Measurements from ENCODE around the gene NMNAT2. TPM values are rescaled to one million over a fixed set of nuclear protein-coding genes. Genes with fewer than 3 reads are reported as not detected.

Gene NMNAT2
- total and polyA plus RNA-seq, 10 of the 15 experiments (the other 5 are each of a cell fraction or from before 2014, with no cell fraction given) = 0.02 to 2.0 (median 0.60) TPM

GRCh38 chr1:183263886-183264602, 154.1 kb downstream of the NMNAT2 start:
- Histone ChIP-seq H3K4me1 (ENCODE audit: control insufficient read depth, insufficient read depth, low read length) (no peaks in the 10 kb centered on the region), H3K9me3 (replicated peaks; ENCODE audit: control insufficient read depth, insufficient read depth, low read length) (no peaks in the 10 kb centered on the region), H3K27me3 (replicated peaks in 1 of 2; ENCODE audit: control insufficient read depth in 2 of 2, insufficient read depth in 2 of 2, low read length in 1 of 2) (peaks cover 0 to 2% of the 10 kb centered on the region in 2 experiments; a peak in 1 of 4 replicates), H3K27ac (ENCODE audit: control insufficient read depth, insufficient read depth) (no peak overlapping the region), H3K4me2 (ENCODE audit: control insufficient read depth, insufficient read depth) (no peak overlapping the region), H3K79me2 (ENCODE audit: control insufficient read depth, insufficient read depth, low read length) (no peaks in the 10 kb centered on the region), H2AFZ (ENCODE audit: control insufficient read depth, low read depth, low read length) (no peak overlapping the region), H3K4me3 (no peak overlapping the region), H3K36me3 (ENCODE audit: control insufficient read depth in 2 of 2, insufficient read depth in 2 of 2, low read length in 1 of 2) (no peaks in the 10 kb centered on the region), H4K20me1 (ENCODE audit: control insufficient read depth, insufficient read depth) (no peaks in the 10 kb centered on the region), H3K9ac (ENCODE audit: control insufficient read depth, insufficient read depth, low read length) (no peak overlapping the region)
- WGBS (ENCODE audit: insufficient coverage, insufficient replicate concordance, low lambda C conversion rate, missing lambda C conversion rate) = 53% methylated on average over 6 of the region's 6 CpGs
- in situ Hi-C loops (cut with MboI) = no loop called here
- ChIA-PET CTCF (interaction anchor here (0.6 to 1.4 kb wide), 3 partner anchors 244 to 865 kb away, joined by 3 read pairs; no protein-coding TSS in a partner anchor), POLR2A (no interaction called here), SMC1A (ENCODE audit: uncharacterized antibody, unreplicated experiment) (interaction anchor here (0.8 kb wide), 1 partner anchor 86 kb away, joined by 3 read pairs; no protein-coding TSS in a partner anchor), RAD21 (ENCODE audit: unreplicated experiment) (interaction anchor here (1.0 to 1.4 kb wide), 2 partner anchors 14 to 236 kb away, joined by 3 read pairs; no protein-coding TSS in a partner anchor)
- intact Hi-C loops (cut with micrococcal nuclease; ENCODE audit: unreplicated experiment) = no loop called here
- FAIRE-seq (no peak), DNase-seq (ENCODE audit: low read depth, low spot score) (no peak), ATAC-seq (no peak)
- no TSS peak for BruUV-seq (replicated peaks)
- TF ChIP-seq ETV6 (conservative IDR thresholded peaks at IDR 0.05 in 1 of 2, IDR thresholded peaks at IDR 0.05 in 1 of 2; ENCODE audit: borderline replicate concordance in 1 of 2, low read depth in 1 of 2) (no peak), FOXK2 (IDR thresholded peaks at IDR 0.05) (no peak), SP1 (IDR thresholded peaks at IDR 0.05; ENCODE audit: low read depth, low read length) (no peak), BCL11A (IDR thresholded peaks at IDR 0.05; ENCODE audit: low read depth, low read length) (no peak), EZH2 (IDR thresholded peaks at IDR 0.05; ENCODE audit: borderline replicate concordance, control insufficient read depth, low read depth, low read length) (no peak)

All from GM12878 (cell line).